OCI-LY7 (cell line): ENCODE data around the gene PLN.

ENCODE experiments used
- EZH2phosphoT487 ChIP-seq: fragments of 200-600 bp; sonication (generic); IDR thresholded peaks from 2 replicates; pipeline ENCODE4 v1.6.1; 2018; ENCODE audit warnings: low read depth, borderline replicate concordance, mild to moderate bottlenecking, mixed run types, antibody characterized with exemption, low read length, moderate library complexity, mixed read lengths
- TF ChIP-seq, protein P1 (sequence below): fragments of 200-600 bp; sonication (generic); conservative IDR thresholded peaks from 2 replicates; pipeline ENCODE4 v1.5.1; 2014; ENCODE audit warnings: mild to moderate bottlenecking, antibody characterized with exemption, low read length, moderate library complexity, mixed read lengths

DNA sequence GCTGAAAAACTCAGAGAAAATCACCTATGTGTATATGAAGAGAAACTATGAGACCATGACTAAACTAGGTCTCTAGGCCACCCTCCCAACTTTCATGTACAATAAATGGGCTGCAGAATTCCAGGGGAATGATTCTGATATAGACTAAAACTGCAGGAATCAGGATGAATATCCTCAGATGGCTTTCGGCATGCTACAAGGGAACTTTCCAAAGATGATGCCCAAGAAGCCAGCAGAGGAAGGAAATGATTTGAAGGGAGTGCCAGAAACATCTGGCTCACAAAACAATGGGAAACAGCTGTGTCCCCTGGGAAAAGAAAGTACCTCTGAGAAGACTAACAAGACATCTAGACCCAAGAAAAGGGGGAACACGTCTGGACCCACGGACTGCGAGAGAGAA, 41.1 kb downstream of the PLN start:
- TF ChIP-seq, protein P1, sequence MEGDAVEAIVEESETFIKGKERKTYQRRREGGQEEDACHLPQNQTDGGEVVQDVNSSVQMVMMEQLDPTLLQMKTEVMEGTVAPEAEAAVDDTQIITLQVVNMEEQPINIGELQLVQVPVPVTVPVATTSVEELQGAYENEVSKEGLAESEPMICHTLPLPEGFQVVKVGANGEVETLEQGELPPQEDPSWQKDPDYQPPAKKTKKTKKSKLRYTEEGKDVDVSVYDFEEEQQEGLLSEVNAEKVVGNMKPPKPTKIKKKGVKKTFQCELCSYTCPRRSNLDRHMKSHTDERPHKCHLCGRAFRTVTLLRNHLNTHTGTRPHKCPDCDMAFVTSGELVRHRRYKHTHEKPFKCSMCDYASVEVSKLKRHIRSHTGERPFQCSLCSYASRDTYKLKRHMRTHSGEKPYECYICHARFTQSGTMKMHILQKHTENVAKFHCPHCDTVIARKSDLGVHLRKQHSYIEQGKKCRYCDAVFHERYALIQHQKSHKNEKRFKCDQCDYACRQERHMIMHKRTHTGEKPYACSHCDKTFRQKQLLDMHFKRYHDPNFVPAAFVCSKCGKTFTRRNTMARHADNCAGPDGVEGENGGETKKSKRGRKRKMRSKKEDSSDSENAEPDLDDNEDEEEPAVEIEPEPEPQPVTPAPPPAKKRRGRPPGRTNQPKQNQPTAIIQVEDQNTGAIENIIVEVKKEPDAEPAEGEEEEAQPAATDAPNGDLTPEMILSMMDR = no peak
- no peak for TF ChIP-seq EZH2phosphoT487
